HG02840 (cell line): ENCODE results near the gene PALM.
"Not testable (repeated sequence)": the region's sequence is repeated elsewhere in the genome, so short reads cannot be mapped to it uniquely, and the experiment has no call there.

Experiments
- ATAC-seq: cut with Tn5 transposase; IDR thresholded peaks from one replicate; pipeline ENCODE4 v1.9.1; 2021; ENCODE audit warnings: mild to moderate bottlenecking, moderate library complexity, moderate number of reproducible peaks; ENCODE audit not compliant: unreplicated experiment, low FRiP score

PALM gene

DNA sequence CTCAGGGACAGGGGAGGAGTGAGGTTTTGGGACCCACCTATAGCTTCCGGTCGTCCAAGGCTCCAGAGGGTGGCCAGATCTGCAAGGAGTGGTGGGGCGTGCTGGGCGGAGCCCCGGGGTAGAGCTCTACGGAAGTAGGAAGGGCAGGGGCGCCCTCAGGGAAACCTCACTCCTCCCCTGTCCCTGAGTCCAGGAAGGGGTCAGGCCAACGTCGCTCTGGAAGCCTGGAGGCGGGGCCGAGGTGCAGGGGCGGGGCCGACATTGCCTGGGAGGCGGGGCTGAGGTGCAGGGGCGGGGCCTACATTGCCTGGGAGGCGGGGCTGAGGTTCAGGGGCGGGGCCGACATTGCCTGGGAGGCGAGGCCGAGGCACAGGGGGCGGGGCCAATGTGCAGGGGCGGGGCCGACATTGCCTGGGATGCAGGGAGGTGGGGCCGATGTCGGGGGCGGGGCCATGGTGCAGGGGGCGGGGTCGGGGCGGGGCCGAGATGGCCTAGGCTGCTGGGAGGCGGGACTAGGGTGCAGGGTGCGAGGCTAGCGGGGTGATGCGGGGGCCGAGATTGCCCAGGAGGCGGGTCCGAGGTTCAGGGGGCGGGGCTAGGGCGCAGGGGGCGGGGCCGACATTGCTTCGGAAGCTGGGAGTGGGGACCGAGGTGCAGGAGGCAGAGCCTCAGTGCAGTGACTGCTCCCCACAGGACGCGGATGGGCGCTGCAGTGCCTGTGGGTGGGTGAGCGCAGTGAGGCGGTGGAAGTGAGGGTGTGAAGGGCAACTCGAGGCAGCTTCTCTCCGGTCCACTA lies 4.9 kb upstream of the PALM start:
- ATAC-seq: no peak

- ATAC-seq: no peak
Observed at GRCh38 chr19:704447-704741, 4.3 kb upstream of the PALM start.

- ATAC-seq: no peak
Observed at GRCh38 chr19:709196-709964, 645 bp downstream of the PALM start.

DNA sequence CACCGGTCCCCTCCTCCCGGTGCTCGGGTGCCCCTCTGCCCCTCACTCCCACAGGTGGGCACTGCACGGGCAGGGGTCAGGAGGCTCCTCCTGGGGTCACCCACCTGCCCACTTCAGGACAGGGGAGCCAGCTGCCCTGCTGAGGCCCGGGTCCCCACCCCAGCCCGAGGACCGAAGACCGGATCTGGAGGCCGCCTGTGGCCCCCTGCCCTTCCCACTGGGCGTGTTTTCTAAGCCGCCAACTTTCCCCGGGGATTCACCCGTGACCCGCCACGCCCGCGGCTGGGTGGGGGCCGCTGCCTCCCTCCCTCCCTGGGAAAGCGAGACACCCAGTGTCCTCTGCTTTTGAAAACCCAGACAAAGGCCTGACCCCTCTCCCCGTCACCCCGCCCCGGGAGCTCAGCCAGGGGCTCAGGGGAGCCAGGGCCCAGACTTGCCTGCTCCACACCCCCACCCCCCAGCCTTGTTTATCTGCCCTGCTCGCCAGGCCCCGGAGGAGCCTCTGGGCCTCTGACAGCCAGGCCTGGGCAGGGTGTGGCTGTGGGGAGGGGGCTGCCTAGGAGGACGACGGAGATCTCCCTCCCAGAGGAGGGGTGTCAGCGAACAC lies 1.3 kb downstream of the PALM start:
- ATAC-seq: no peak

DNA sequence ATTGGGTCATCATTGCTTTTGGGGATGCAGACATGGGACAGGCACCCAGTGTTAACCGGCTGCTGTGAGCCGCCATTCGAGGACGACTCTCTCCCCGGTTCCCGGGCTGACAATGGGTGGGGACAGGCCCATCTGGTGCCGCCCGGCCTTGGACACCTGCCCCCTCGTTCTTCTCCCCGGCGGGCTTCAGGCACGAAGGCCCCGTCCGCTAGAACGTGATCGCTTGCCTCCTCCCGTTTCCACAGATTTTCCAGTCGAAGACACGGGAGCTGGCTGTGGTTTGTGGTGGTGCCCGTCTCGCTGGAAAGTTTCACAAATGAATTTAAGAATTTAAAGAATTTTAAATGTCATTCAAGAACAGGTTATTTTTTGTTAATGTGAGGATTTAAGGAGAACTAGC lies 2.0 kb downstream of the PALM start:
- no peak for ATAC-seq

GRCh38 chr19:711254-711653 lies 2.5 kb downstream of the PALM start:
- no peak for ATAC-seq

- ATAC-seq: no peak
Observed at GRCh38 chr19:715347-715746, 6.6 kb downstream of the PALM start.

DNA sequence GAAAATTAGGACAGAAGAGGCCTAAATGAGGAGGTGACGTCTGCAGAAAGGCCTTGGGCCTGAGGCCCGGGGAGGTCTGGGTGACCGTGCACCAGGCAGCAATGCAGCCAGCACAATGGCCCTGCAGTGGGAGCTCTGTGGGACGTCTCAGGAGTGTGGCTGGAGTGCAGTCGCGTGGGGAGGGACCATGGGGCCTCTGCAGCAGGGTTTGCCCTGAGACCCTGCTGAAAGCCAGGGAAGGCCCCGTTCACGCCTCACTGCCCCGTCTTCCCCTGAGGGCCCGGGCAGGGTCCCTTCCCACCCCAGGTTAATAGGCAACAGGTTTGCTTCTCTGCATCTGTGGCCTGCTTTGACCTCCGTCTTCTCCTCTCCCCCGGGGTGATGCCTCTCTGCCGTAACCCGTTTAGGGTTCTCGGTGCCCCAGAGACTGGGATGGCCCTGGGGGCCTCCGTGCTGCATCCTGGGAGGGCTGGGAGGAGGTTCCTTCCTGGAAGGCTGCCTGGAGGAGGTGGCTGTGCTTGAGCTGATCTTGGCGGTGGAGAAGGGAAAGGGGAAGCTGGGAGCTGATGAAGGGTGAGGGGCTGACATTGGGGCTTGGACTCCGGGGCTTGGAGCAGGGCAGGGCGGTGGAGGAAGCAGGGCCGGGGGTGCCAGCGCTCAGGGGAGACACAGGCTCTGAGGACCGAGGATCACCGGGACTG lies 9.7 kb downstream of the PALM start:
- no peak for ATAC-seq

DNA sequence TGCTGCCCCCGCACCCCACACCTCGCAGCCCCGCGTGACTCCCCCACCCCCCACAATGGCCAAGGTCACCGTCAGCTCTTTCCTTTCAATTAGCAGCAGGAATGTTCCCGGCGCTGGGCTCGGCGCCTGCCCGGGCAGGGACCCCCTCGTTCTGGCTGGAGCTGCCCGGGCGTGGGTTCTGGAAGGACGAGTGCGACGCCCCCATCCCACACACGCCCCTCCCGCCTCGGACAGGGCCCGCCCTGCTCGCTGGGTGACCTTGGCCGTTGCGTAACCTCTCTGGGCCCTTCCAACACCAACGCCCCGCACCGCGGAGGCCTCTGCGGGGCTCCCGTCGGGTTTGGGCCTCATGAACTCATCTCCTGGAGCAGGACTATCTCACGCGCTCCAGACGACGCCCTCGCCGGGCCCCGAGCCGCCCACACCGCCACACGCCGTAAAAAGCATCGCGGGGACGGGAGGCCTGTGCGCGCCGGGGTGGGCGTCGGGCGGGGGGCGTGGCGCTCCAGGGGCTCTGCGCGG lies 10.3 kb downstream of the PALM start:
- ATAC-seq: no peak

GRCh38 chr19:719636-720344 lies 11.1 kb downstream of the PALM start:
- ATAC-seq: no peak

DNA sequence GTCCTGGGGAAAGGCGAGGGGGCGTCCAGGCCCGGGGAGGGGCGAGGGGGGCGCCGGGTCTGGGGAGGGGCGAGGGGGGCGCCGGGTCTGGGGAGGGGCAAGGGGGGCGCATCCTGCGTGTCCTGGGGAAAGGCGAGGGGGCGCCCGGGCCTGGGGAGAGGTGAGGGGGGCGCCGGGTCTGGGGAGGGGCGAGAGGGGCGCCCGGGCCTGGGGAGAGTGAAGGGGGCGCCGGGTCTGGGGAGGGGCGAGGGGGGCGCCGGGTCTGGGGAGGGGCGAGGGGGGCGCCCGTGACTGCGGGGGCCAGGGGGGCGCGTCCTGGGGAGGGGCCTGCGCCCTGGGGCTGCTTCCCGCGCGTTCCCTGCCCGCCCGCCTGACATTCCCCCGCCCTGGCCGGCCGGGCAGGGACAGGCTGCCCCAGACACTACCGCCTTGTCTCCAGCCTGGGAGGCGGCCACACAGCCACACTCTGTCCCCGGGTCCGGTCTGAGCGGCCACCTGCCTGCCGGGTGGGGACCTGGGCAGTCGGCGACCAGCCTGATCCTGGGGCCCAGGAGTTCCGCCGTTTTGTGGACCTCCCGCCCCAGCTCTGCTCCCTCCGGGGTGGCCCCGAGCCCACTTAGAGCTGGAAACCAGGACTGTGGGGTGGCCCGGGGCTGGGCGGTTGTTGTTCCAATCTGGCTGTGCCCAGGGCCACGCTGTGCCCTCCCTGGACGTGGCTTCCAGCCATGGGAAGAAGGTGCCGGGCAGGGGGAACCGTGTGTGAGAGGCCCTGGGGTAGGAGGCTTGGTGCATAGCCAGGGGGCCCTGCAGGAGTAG lies 11.8 kb downstream of the PALM start:
- no peak for ATAC-seq

GRCh38 chr19:722553-723101 lies 13.9 kb downstream of the PALM start:
- no peak for ATAC-seq

DNA sequence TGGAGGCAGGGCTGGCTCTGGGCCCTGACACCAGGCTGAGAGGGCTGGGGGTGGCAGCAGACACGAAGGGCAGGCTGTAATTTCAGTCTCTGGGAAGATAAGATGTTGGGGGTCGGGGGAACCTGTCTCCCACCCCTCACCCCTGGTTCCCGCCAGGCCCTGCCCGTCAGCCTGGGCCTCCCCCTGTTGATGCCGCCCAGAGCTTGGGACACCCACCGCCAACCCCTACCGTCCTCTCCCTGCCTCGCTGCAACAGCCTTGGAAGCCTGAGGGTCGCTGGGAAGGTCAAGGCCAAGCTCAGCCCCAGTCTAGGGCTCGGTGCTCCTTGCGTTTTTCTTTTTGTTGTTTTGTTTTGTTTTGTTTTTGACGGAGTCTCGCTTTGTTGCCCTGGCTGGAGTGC lies 14.5 kb downstream of the PALM start:
- ATAC-seq: no peak

DNA sequence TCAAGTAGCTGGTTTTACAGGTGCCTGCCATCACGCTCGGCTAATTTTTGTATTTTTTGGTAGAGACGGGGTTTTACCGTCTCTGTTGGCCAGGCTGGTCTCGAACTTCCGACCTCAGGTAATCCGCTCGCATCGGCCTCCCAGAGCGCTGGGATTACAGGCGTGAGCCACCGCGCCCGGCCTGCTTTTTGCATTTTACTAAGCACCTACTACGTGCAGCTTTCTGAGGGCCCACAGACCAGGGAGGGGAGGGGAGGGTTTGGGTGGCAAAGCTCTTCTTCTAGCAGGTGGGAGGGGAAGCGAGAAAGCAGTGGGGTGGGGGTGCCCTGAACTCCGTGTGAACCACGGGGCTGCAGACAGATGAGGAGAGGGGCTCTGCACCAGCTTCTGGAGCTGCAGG lies 15.0 kb downstream of the PALM start:
- no peak for ATAC-seq

GRCh38 chr19:725461-726089 lies 16.8 kb downstream of the PALM start:
- no peak for ATAC-seq

GRCh38 chr19:726993-727956 lies 18.5 kb downstream of the PALM start:
- ATAC-seq: no peak

- ATAC-seq: no peak
Observed at GRCh38 chr19:728011-728410, 19.3 kb downstream of the PALM start.

- not testable (repeated sequence) for ATAC-seq
Observed at GRCh38 chr19:729564-729963, 20.8 kb downstream of the PALM start.
